CD4-positive, alpha-beta T cell treated with Interleukin-17A for 4 hours (primary cell): Measurements from ENCODE around the gene HTR1E.
"Not testable (repeated sequence)": the region's sequence is repeated elsewhere in the genome, so short reads cannot be mapped to it uniquely, and the experiment has no call there.

Experiments used
- DNase-seq: peaks from one replicate; pipeline ENCODE4 v3.0.0-alpha.2; 2020; ENCODE audit warnings: mixed read lengths

HTR1E gene, protein sequence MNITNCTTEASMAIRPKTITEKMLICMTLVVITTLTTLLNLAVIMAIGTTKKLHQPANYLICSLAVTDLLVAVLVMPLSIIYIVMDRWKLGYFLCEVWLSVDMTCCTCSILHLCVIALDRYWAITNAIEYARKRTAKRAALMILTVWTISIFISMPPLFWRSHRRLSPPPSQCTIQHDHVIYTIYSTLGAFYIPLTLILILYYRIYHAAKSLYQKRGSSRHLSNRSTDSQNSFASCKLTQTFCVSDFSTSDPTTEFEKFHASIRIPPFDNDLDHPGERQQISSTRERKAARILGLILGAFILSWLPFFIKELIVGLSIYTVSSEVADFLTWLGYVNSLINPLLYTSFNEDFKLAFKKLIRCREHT

DNA sequence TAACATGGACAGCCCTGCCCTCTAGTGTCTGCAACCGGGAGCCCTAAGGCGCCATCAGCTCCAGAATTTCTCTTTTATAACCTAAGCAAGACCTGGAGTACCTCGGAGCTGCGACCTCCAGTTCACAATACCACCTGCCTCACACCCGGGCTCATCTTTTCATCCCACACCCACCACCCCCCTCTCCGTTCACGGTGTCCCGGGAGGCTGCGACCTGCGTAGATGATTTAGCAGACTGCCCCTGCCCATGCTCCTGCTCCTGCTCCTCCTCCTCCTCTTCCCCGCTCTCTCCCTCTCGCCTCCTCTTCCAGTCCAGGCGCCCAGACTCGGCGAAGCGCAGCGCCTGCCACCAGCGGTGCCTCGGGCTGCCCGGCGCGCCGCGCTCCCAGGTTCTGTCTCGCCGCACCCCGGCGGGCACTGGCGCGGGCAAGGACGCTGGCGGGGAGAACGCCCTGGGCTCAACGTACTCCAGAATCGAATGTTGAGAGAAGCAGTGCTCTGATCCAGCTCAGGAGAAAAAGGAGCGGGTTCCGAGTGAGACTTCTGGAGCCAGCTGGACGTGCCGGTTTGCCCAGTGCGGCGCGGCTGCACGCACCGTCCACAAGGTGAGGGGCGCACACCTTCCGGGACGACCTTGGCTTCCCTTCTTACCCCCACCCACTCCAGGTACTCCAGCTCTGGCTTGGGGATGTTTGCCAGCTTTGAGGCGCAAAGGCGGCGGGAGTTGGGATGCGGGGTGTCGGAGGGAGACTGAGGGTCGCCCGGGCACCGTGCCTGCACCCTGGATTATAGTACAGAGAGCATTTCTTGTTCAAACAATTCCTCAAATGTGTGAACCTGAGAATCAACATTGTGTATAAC lies at the start of gene HTR1E:
Gene HTR1E, plus strand, starts transcription at position 310 of the 861 bp plus-strand sequence. CDS start 77,807 bp downstream, outside the sequence.
- no peak for DNase-seq

DNA sequence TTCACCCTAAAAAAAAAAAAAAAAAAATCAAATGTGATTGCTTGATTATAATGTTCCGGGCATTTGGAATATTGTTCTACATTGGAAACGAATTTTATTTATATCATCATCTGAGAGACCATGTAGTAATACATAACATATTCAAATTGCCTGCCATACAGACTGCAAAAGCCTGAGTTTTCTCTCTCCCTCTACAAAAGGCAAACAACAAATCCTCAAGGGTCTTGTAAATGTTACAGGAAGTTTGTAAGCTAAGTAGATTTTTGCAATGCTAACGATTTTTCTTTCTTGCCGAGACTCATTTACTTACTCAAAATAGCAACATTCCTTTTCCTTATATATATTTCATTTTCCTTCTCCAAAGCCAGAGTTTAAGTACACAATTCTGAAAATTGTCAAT lies 49.0 kb upstream of the HTR1E start:
- DNase-seq = no peak

DNA sequence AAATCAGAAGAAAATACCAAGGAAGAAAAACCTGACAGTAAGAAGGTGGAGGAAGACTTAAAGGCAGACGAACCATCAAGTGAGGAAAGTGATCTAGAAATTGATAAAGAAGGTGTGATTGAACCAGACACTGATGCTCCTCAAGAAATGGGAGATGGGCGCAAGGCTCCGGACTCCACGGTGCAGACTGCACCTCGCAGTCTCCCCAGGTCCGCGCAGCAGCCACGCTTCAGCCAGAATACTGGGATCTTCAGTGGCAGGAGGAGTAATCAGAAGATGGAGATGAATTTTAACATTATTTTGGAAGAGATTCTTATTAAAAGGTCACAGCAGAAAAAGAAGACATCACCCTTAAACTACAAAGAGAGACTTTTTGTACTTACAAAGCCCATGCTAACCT lies 40.1 kb upstream of the HTR1E start:
- DNase-seq = not testable (repeated sequence)

DNA sequence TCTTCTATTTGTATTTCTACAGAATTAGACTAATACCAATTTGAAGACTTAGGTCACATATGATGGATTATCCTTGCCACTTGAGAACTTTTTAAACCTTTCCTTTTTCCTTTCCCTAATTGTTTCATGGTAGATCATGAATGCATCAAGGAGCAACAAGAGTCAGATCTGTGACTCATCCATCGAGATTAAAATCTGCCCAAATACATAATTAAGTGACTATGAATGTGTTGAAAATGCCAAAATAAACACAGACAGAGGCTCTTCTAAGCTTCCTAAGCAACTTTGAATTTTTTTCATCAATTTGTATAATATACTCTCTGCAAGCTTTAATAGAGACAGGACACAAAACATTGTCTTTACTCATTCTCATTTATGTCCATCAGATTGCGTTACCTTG lies 23.5 kb upstream of the HTR1E start:
- no peak for DNase-seq

DNA sequence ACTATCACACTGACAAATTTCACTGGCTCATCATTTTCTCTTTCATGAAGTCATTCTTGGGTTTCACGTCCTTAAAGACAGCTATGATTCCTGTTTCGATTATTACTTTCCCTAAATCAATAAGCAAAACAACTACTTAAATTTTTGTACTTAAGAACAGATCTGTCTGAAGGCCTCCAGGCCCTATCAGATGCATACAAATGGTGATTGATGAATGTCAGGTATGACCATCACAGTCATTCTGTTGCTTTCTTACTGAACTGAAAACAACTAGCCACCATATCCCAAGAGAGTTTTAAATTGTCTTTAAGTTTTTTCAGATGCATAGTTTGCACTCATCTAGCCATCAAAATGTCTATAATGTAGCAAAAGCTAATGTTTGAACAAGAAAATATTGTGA lies 20.9 kb upstream of the HTR1E start:
- DNase-seq = no peak

DNA sequence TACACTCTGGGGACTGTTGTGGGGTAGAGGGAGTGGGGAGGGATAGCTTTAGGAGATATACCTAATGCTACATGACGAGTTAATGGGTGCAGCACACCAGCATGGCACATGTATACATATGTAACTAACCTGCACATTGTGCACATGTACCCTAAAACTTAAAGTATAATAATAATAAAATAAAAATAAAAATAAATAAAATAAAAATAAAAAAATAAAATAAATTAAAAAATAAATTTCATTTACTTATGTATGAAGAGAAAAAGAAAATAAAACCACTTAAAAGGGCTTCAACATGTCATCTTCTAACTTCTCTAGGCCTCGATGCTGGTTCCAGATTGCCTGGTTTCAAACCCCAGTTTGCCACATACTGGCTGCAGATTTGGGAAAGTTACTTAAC lies 10.2 kb upstream of the HTR1E start:
- not testable (repeated sequence) for DNase-seq

DNA sequence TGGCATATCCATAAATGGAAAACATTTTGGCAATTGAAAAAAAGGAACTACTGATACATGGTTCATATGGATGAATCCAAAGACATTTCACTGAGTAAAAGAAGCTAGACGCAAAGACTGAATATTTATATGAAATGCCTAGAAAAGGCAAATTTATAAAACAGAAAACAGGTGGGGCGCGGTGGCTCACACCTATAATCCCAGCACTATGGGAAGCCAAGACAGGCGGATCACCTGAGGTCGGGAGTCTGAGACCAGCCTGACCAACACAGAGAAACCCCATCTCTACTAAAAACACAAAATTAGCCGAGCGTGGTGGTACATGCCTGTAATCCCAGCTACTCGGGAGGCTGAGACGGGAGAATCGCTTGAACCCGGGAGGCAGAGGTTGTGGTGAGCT lies 9.5 kb upstream of the HTR1E start:
- not testable (repeated sequence) for DNase-seq

DNA sequence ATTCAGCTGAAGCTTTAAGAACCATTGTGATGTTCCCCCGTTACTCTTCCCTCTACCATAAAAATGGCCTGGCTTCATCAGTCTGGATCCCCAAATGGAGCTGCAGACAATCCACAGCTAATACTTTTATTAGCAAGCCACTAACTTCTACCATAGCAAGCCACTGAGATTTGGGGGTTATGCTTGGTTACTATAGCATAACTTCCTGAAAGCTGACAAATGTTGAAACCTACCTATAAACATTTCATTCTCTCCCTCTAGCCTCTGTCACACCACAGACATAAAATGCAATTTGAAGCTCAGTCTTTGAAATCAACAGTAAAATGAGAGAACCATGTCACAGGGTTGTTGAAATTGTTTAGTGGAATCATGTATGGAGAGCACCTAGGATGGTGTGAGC lies 3.0 kb upstream of the HTR1E start:
- no peak for DNase-seq

DNA sequence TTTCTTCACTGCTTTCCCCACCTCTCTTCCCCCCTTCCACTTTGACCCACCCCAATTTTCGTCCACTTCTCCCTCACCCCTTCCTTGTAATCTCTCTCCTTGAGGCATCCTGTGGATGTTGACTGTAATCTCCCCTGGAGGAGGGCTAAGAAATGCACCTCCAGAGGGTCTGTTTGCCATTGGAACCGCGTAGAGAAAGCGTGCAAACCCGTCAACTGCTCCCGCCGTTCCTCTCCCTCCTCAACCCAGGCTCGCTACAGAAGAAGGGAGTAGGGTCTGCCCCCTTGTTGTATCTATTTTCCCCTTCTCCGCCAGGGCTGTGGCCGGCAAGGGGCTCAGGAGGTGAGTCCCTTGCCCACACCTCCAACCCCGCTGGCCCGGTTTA lies 502 bp upstream of the HTR1E start:
- no peak for DNase-seq

DNA sequence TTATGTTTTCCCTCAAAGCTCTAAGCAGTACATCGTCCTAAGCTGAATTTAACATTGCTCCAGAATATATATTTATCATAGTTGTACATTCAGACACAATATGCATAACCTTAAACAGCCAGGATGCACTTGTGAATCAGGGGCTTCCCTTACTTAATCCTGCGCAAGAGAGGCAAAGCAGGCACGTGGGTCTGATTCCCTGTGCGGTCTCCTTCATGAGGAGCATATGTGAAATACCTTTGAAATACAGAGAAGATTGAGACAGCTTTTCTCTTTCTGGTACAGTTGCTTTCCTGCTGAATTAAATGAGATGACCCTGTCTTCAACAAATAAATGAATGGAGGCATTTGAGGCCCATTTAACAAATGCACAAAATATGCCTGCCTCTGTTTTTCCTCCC lies 1.5 kb downstream of the HTR1E start:
- DNase-seq = no peak

DNA sequence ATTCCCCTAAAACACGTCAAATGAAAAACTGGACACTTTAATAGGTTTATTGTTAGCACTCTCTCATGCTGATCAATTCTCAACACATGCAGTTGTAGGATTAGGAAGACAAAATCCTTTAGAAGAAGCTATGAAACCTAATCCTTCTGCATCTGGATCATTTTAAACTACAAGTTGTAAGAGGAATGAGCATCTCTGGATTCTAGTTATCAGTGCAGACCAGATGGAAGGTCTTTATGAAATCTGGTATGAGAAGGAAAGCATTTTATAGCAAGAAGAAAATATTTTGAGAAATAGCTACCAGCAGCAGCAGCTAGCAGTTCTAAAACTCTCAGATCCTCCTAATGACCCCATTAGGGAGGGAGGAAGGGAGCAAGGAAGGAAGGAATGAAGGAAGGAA lies 4.1 kb downstream of the HTR1E start:
- DNase-seq = no peak

DNA sequence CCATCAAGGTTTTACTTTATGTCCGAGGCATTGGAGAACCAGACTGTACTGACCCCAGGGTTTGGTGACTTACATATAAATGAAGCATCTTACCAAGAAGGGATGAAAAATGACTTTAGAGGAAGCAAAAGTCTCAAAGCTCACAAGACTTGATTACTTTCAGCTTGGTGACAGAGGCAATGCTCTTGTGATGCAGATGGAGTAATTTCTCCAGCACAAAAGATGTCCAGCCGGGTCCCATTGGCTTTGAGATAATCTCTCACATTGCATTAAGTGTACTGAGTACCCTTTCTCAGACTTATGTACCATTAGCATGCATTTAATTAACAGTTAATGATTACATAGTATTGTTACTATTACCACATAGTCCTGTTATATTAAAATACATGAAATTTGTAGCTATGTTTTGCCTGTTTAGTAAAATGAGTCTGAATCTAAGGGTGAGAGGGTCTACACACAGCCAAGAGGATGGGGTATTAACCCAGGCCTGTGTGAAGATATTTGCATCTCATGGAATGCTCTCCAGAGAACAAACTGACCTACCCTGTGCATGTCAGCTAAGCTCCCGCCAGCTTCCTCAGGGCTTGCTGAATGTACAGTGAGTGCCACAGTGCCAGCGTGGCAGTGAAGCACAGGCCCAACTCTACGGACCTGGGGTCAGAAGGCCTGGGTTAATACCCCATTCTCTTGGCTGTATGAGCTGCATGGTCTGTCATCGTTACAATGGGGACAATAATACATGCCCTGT lies 5.6 kb downstream of the HTR1E start:
- no peak for DNase-seq

DNA sequence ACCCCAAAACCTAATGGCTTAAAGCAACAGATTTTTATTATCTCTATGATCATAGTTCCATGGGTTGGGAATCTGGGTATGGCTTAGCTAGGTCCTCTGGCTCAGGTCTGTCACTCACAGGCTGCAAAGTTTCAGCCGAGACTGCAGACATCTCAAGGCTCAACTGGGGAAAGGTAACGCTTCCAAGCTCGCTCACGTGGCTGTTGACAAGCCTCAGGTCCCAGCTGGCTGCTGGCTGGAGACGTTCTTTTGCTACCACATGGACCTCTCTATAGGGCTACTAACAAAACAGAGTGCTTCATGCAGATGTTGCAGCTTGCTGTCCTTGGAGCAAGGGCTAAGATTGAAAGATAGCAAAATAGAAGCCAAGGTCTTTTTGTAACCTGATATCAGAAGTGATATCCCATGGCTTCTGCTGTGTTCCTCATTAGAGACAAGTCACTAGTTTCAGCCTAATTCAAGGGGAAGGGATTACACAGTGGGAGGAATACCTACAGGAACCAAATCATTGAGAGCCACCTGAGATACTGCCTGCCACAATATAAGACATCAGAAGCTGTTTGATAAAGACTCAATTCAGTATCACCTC lies 6.6 kb downstream of the HTR1E start:
- DNase-seq = no peak

DNA sequence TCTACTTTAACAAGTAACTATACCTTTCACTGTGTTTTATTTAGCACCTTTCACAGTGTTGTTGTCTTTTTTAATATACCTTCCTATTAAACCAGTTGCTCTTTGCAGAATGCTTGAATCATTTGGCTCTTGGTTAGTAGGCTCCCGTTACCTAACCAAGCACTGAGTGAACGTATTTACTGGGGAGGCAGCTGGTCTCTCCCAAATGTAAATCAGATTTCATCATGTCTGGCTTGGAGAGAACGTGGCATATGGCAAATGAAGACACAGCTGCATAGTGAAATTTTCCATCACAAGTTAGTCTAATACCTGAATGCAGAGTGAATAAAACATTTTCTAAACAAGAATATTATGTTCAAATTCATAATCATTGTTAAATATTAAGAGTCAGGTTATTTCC lies 12.4 kb downstream of the HTR1E start:
- DNase-seq = no peak

DNA sequence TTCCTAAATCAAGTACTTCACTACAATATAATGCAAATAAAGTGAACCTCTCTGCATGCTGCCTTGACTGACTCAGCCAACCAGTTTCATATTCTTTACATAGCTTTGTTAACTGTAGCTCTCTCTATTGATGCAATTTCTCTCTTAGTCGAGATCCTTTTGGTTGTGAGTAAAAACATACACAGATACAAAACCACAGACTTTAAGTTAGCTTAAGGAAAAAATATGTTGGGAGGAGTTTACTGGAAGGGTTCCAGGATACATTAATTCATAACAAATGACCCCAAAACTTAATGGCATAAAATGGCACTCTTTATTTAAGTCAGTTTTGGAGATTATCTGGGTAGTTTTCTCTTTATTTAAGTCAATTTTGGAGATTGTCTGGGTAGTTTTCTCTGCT lies 15.7 kb downstream of the HTR1E start:
- DNase-seq = no peak

DNA sequence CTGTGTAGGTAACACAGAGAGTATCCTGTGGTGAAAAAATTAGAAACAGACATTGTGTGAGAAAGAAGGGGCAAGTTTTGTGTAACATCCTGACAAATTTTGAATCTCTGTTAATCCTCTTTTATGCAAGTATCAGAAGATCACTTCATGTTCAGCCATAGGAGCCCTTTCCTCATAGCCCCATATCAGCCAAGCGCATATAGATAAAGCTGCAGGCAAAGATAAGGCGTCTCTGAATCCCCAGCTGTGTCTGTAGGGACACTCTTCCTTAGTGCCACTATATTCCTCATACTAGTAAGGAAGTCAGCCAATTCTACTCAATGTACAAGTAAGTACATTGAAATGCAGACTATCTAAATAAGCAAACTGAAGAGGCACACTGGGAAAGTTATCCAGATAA lies 22.3 kb downstream of the HTR1E start:
- DNase-seq = no peak

DNA sequence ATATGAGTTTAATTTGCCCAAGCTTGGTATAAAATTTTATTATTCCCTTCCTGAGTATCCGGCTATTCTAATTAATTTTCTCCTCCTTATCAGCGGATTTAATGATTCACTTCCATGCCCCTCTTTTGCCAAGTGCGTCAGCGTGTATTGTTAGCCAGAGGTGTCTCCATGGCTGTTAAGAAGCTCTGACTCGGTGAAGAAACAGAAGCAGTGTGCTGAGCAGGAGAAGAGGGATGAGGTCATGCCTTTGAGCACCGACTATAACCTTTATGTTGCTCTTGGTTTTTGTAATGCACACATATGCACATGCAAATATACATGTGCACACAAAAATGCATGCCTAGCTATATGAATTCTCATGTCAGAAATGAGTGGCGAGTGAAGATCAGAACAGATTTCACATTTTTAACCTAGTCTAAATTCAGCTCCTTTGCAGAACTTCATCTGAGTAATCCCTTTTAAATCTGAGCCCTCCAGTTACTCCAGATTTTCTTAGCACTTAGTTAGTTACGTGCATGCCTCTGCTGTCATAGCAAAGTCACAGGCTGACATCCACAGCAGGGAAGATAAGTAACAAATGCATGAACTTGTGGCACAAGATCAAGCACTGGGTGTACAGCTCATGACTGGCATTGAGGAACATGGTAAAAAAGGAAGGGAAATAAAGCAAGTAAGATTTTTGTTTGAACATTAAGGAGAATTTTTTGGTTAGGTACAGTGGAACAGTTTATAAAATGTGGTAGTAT lies 24.3 kb downstream of the HTR1E start:
- DNase-seq = no peak

DNA sequence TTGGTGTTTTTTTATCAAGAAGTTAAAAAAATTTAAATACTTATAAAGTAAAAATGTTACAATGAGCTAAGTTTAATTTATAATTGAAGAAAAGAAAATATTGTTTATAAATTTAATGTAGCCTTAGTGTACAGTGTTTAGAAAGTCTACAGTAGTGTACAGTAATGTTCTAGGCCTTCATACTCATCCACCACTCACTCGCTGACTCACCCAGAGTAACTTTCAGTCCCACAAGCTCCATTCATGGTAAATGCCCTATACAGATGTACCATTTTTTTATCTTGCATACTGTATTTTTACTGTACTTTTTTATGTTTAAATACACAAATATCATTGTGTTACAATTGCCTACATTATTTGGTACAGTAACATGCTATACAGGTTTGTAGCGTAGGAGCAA lies 26.0 kb downstream of the HTR1E start:
- no peak for DNase-seq

DNA sequence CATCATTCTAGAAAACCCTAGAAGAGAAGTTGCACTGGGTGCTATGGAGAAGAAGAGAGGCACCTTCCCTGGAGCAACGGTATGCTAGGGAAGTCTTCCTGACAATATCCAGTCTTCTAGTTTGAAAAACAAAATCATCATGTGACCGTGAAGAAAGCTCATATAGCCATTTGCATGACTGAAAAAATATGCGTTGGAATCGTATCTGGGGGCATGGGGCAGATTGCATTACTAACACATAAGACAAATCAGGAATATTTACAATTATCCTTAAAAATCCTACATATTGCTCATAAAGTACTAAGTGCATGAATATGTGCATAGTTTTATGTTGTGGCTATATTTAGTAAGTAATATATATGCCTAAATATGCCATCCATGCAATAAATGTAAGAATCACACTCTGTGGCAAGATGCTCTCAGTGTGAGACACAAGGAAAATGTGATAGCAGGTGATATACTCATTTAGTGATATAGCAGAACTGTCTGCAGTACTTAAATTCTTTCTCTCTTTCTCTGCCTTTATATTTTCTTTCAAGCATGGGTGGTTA lies 26.8 kb downstream of the HTR1E start:
- no peak for DNase-seq

DNA sequence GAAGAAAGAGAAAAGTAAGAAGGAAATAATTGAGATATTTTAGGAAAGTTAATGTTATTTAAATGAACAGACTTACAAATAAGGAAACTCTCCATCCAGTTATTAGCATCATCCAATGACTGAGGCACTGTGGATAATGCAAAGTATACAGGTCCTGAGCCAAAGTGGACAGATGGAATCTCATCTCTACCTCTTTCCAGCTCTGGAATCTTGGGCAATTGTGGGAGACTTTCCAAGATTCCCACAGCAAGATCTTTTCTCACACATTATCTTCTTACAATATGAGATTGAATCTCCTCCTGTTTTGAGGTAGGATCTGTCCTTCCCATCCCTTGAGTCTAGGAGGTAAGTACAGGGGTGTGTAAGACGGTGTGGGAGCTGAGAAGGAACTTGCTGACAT lies 28.9 kb downstream of the HTR1E start:
- no peak for DNase-seq

DNA sequence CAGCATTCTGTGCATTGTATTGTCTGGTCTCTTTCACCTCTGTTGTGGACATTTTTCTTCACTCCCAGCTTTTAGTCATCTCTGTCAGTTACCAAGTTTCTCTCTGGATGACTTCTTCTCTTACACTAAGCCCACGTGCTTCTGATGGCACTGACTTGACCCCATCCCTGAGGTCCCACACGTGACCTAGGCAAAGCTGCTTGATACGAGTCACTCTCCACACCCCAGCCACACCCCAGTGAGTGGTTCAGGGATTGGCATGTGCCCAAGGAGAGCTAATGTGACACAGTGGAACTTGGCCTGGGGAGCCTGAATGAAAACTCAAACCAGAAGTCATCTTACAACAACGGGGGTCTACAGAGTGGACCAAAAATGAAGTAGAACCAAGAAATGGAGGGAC lies 32.2 kb downstream of the HTR1E start:
- DNase-seq = no peak

DNA sequence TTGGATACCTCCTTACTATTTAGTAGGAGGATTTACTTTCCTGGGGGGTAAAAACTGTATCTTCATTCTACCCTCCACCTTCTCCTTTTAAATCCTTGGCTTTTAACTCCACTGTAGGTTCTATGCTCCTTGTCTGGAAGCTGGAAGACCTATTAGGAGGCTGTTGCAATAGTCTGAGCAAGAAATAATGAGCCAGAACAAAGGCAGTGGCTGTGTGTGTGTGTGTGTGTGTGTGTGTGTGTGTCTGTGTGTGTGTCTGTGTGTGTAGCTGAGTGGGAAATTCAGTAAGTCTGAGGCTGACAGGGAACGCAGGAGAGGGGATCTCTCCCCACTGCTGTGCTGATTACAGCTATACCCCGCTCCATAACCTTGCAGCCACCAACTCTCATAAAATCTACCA lies 35.8 kb downstream of the HTR1E start:
- no peak for DNase-seq
